K562 (cell line): ENCODE data around the gene ZSWIM4. TPM values are rescaled to one million over a fixed set of nuclear protein-coding genes. Genes with fewer than 3 reads are reported as not detected.

ENCODE experiments used
- ATAC-seq: fragments of 200-7000 bp; cut with Tn5 transposase; 3 replicates; pipeline ENCODE4 v1.9.1; 2020; ENCODE audit warnings: moderate library complexity
- BruUV-seq: library from RNA; stranded (reverse); fragments of 400-500 nt; replicated peaks from 2 replicates; lab custom pipeline; 2021; lab: Mats Ljungman, UMichigan
- CTCF ChIA-PET: fragments of 300-600 bp; formaldehyde crosslinking; extraction: SDS; loops from one replicate; lab custom pipeline; 2021; ENCODE audit warnings: low intra/inter-chr PET ratio; lab: Yijun Ruan, JAX
- POLR2A ChIA-PET: fragments of 300-600, 350-650 bp; sonication (Branson Sonifier 250); formaldehyde crosslinking; extraction: SDS; loops from one replicate; lab custom pipeline; 2021; ENCODE audit warnings: antibody characterized with exemption, inconsistent platforms; lab: Yijun Ruan, JAX
- DNase-seq, 4 experiments: peaks; one replicate each; pipeline versions ENCODE4 v3.0.0 to v3.0.0-alpha.2; 2011 to 2018; ENCODE audit warnings: low spot score in 3 of 4, mixed read lengths in 3 of 4; ENCODE audit errors: extremely low read depth in 1 of 4
- FAIRE-seq: peaks from 2 replicates; lab custom pipeline; 2011; peaks lifted over from hg19 to GRCh38; lab: Jason Lieb, UNC
- H2AFZ ChIP-seq: 2 replicates; pipeline ENCODE4 v1.6.0; 2011; ENCODE audit warnings: low read depth, low read length, control low read depth, inconsistent platforms
- H3K27ac ChIP-seq: fragments of 200-600 bp; 3 replicates; pipeline ENCODE4 v1.8.0; 2011; ENCODE audit warnings: low read depth, mild to moderate bottlenecking, control low read depth, inconsistent platforms, low read length, moderate library complexity, mixed read lengths; ENCODE audit errors: extremely low read depth
- H3K27me3 ChIP-seq, 2 experiments: fragments of 300-600 bp in 1 of 2; 2 replicates in 1 of 2; 3 replicates in 1 of 2; pipeline versions ENCODE4 v1.6.0 to v1.8.0; 2011; ENCODE audit warnings: inconsistent platforms in 2 of 2, low read length in 2 of 2, mild to moderate bottlenecking in 1 of 2, mixed read lengths in 1 of 2, moderate library complexity in 1 of 2; ENCODE audit not compliant: control insufficient read depth in 2 of 2, insufficient read depth in 2 of 2
- H3K36me3 ChIP-seq: fragments of 300-600 bp; 3 replicates; pipeline ENCODE4 v1.8.0; 2011; ENCODE audit warnings: mild to moderate bottlenecking, low read length, inconsistent platforms; ENCODE audit not compliant: control insufficient read depth, insufficient read depth
- H3K4me1 ChIP-seq, 2 experiments: fragments of 200-600 bp in 1 of 2; replicated peaks in 1 of 2; 2 replicates in 1 of 2; 3 replicates in 1 of 2; pipeline versions ENCODE4 v1.5.1 to v1.8.0; 2011; ENCODE audit warnings: inconsistent platforms in 2 of 2, low read length in 2 of 2, mild to moderate bottlenecking in 1 of 2, mixed read lengths in 1 of 2, moderate library complexity in 1 of 2; ENCODE audit not compliant: control insufficient read depth in 2 of 2, insufficient read depth in 2 of 2
- H3K4me2 ChIP-seq: 2 replicates; pipeline ENCODE4 v1.6.1; 2011; ENCODE audit warnings: low read length, control low read depth, inconsistent platforms, mixed read lengths; ENCODE audit not compliant: insufficient read depth
- H3K4me3 ChIP-seq: fragments of 200-600 bp; sonication (generic), shearing (Covaris generic); 2 replicates; pipeline ENCODE4 v1.5.1; 2016; ENCODE audit warnings: control low read depth, inconsistent platforms
- H3K79me2 ChIP-seq: fragments of 200-600 bp; 3 replicates; pipeline ENCODE4 v1.8.0; 2011; ENCODE audit warnings: low read length, inconsistent platforms; ENCODE audit not compliant: control insufficient read depth, insufficient read depth
- H3K9ac ChIP-seq, 2 experiments: 2 replicates each; pipeline versions ENCODE4 v1.6.0 to v1.6.1; 2011; ENCODE audit warnings: low read depth in 2 of 2, low read length in 2 of 2, control low read depth in 1 of 2, inconsistent platforms in 1 of 2, mild to moderate bottlenecking in 1 of 2, mixed read lengths in 1 of 2; ENCODE audit not compliant: insufficient read depth in 1 of 2
- H3K9me1 ChIP-seq: one replicate; pipeline ENCODE4 v1.6.0; 2011; ENCODE audit warnings: inconsistent platforms, mild to moderate bottlenecking, low read length, moderate library complexity; ENCODE audit not compliant: control insufficient read depth, insufficient read depth
- H3K9me3 ChIP-seq: replicated peaks from 2 replicates; pipeline ENCODE4 v1.5.1; 2011; ENCODE audit warnings: low read depth, low read length, inconsistent platforms; ENCODE audit not compliant: control insufficient read depth, insufficient read depth
- H4K20me1 ChIP-seq: replicated peaks from 2 replicates; pipeline ENCODE4 v1.6.1; 2011; ENCODE audit warnings: low read length, inconsistent platforms, mixed read lengths; ENCODE audit not compliant: control insufficient read depth, insufficient read depth
- BACH1 ChIP-seq: fragments of 200-800 bp; sonication (Bioruptor generic); IDR thresholded peaks from 2 replicates; pipeline ENCODE4 v1.6.1; 2016; ENCODE audit warnings: missing genetic modification characterization, missing compliant biosample characterization
- CBX2 ChIP-seq: fragments of 200-600 bp; sonication (generic); IDR thresholded peaks from one replicate; pipeline ENCODE4 v1.6.1; 2012; ENCODE audit warnings: mild to moderate bottlenecking, low read length, inconsistent platforms; ENCODE audit not compliant: insufficient read depth, poor library complexity, severe bottlenecking
- CGGBP1 ChIP-seq: fragments of 250-450 bp; sonication (Bioruptor Pico); IDR thresholded peaks from 2 replicates; pipeline ENCODE4 v1.9.0; 2021; ENCODE audit warnings: mild to moderate bottlenecking
- CHD1 ChIP-seq: fragments of 200-600 bp; sonication (generic); IDR thresholded peaks from one replicate; pipeline ENCODE4 v1.6.1; 2012; ENCODE audit warnings: mild to moderate bottlenecking, moderate library complexity, low read length, inconsistent platforms
- E2F3 ChIP-seq: fragments of 250-450 bp; sonication (Bioruptor Pico); IDR thresholded peaks from 2 replicates; pipeline ENCODE4 v1.4.0; 2020; ENCODE audit warnings: mild to moderate bottlenecking
- ELF2 ChIP-seq: fragments of 250-450 bp; sonication (Bioruptor Pico); IDR thresholded peaks from 2 replicates; pipeline ENCODE4 v1.5.0; 2021; ENCODE audit warnings: mild to moderate bottlenecking
- GTF2E2 ChIP-seq: fragments of 200-800 bp; sonication (Bioruptor generic); IDR thresholded peaks from 2 replicates; pipeline ENCODE4 v1.6.1; 2016; ENCODE audit warnings: missing genetic modification characterization, missing compliant biosample characterization
- HDAC1 ChIP-seq, 2 experiments: fragments of 450-650 bp; IDR thresholded peaks; 2 replicates each; pipeline ENCODE4 v1.6.1; 2016 to 2017; ENCODE audit warnings: inconsistent platforms in 1 of 2, mild to moderate bottlenecking in 1 of 2, moderate library complexity in 1 of 2
- HES1 ChIP-seq: fragments of 450-650 bp; IDR thresholded peaks from 2 replicates; pipeline ENCODE4 v1.6.1; 2016; ENCODE audit warnings: low read depth, mild to moderate bottlenecking, moderate library complexity
- HNRNPL ChIP-seq: fragments of 200-400 bp; formaldehyde crosslinking; IDR thresholded peaks from 2 replicates; pipeline ENCODE4 v1.6.1; 2017; ENCODE audit warnings: low read depth, mild to moderate bottlenecking, low read length
- MAZ ChIP-seq, 2 experiments: fragments of 450-650 bp in 1 of 2; sonication (generic) in 1 of 2; formaldehyde crosslinking; IDR thresholded peaks in 1 of 2; conservative IDR thresholded peaks in 1 of 2; 2 replicates each; pipeline versions ENCODE4 v1.4.0 to v1.5.0; 2020; ENCODE audit warnings: mild to moderate bottlenecking in 1 of 2, missing genetic modification reagents in 1 of 2
- MCM3 ChIP-seq: fragments of 450-650 bp; IDR thresholded peaks from 2 replicates; pipeline ENCODE4 v1.6.1; 2016
- MTA2 ChIP-seq: fragments of 450-650 bp; IDR thresholded peaks from 2 replicates; pipeline ENCODE4 v1.6.1; 2016; ENCODE audit warnings: low read depth
- NFIX ChIP-seq: fragments of 250-450 bp; sonication (Bioruptor Pico); IDR thresholded peaks from 2 replicates; pipeline ENCODE4 v1.4.0; 2020; ENCODE audit warnings: low read depth, mild to moderate bottlenecking, moderate library complexity
- TFE3 ChIP-seq: fragments of 450-650 bp; formaldehyde crosslinking; IDR thresholded peaks from 2 replicates; pipeline ENCODE4 v1.4.0; 2020; ENCODE audit warnings: mild to moderate bottlenecking, mixed read lengths
- ZFX ChIP-seq: sonication (generic); formaldehyde crosslinking; IDR thresholded peaks from 2 replicates; pipeline ENCODE4 v1.8.0; 2022; ENCODE audit warnings: mild to moderate bottlenecking, missing genetic modification reagents, moderate library complexity
- ZNF584 ChIP-seq: fragments of 200-800 bp; sonication (Bioruptor generic); IDR thresholded peaks from 2 replicates; pipeline ENCODE4 v1.6.1; 2016; ENCODE audit warnings: low read depth, mild to moderate bottlenecking, missing genetic modification characterization, missing compliant biosample characterization
- WGBS: fragments of 100-300 bp; shearing (Covaris generic); methylation state at CpG from one replicate; pipeline ENCODE4 v1.1.6; 2016; ENCODE audit warnings: low coverage, mixed read lengths; ENCODE audit not compliant: insufficient coverage; ENCODE audit errors: missing lambda C conversion rate; 5-methylcytosine and 5-hydroxymethylcytosine counted together
- in situ Hi-C: fragments of 300-500 bp; cut with MboI; formaldehyde crosslinking; loops from 4 replicates; pipeline ENCODE4 v1.15.0; 2018; ENCODE audit warnings: inconsistent platforms, mixed read lengths
- intact Hi-C: fragments of 100-400 bp; cut with micrococcal nuclease; formaldehyde crosslinking; loops from 2 replicates; pipeline ENCODE4 v1.14.2; 2022
- polyA plus RNA-seq, 8 experiments: library from polyadenylated mRNA; depleted of rRNA in 4 of 8; stranded (reverse) in 5 of 8; unstranded in 3 of 8; fragments of >200 nt; fragmentation: Nextera tagmentation in 2 of 8; fragmentation: Illumina TruSeq in 1 of 8; extraction: Ambion mirVana in 2 of 8; extraction: Trizol in 1 of 8; gene quantifications; 2 replicates each; pipeline versions ENCODE4 v1.2.1 to v1.2.3, GENCODE V29; 2011 to 2014; ENCODE audit warnings: inconsistent platforms in 1 of 8, missing spikeins in 1 of 8
- total RNA-seq, 7 experiments: library from RNA; depleted of rRNA in 6 of 7; stranded (reverse); fragments of >200 nt in 6 of 7; fragmentation: Illumina TruSeq in 2 of 7; extraction: Trizol in 2 of 7; gene quantifications; 2 replicates each; pipeline versions ENCODE4 v1.2.1 to v1.2.3, GENCODE V29; 2011 to 2021; ENCODE audit warnings: low replicate concordance in 1 of 7
- TF ChIP-seq, protein P1 (sequence below): fragments of 450-650 bp; IDR thresholded peaks from 2 replicates; pipeline ENCODE4 v1.6.1; 2016; ENCODE audit warnings: borderline replicate concordance

The ZSWIM4 gene
- total and polyA plus RNA-seq, 9 of the 15 experiments (the other 6 are each of a cell fraction or from before 2014, with no cell fraction given) = 0.25 to 3.7 (median 0.79) TPM; not detected in 2

- Histone ChIP-seq H3K36me3 (no peaks in the 10 kb centered on the region), H3K9ac (peak overlapping the region; percentile 62 to 89; a peak in 3 of 4 replicates), H4K20me1 (no peaks in the 10 kb centered on the region), H3K4me3 (peak overlapping the region; percentile 58), H3K4me1 (peaks cover 6 to 36% of the 10 kb centered on the region in 2 experiments), H3K9me3 (no peaks in the 10 kb centered on the region), H3K79me2 (no peaks in the 10 kb centered on the region), H3K9me1 (no peaks in the 10 kb centered on the region), H3K27ac (peak overlapping the region; percentile 42; the same call in 1 of the 3 replicates), H3K4me2 (peak overlapping the region; percentile 77), H2AFZ (peak overlapping the region; percentile 96), H3K27me3 (no peaks in the 10 kb centered on the region)
- ChIA-PET CTCF (interaction anchor here (0.6 kb wide), 1 partner anchor 101 kb away, joined by 3 read pairs; no protein-coding TSS in a partner anchor), POLR2A (interaction anchor here (1.0 to 1.5 kb wide), 2 partner anchors 26 to 208 kb away, joined by 3 to 5 read pairs; no protein-coding TSS in a partner anchor)
- DNase-seq (peak; percentile 82 to 92 (median 90)), FAIRE-seq (peak; percentile 78), ATAC-seq (peak; percentile 94)
- WGBS = under 1% methylated on average over 29 of the region's 45 CpGs
- no TSS peak for BruUV-seq
- in situ Hi-C loops (loop anchor here (10.0 kb wide), 1 partner anchor 612 kb away; no protein-coding TSS in a partner anchor), intact Hi-C loops (no loop called here)
- no peak for TF ChIP-seq E2F3
- TF ChIP-seq CGGBP1 (CRISPR knock-in tag) = no peak
- TF ChIP-seq CBX2 = no peak
- TF ChIP-seq, protein P1, sequence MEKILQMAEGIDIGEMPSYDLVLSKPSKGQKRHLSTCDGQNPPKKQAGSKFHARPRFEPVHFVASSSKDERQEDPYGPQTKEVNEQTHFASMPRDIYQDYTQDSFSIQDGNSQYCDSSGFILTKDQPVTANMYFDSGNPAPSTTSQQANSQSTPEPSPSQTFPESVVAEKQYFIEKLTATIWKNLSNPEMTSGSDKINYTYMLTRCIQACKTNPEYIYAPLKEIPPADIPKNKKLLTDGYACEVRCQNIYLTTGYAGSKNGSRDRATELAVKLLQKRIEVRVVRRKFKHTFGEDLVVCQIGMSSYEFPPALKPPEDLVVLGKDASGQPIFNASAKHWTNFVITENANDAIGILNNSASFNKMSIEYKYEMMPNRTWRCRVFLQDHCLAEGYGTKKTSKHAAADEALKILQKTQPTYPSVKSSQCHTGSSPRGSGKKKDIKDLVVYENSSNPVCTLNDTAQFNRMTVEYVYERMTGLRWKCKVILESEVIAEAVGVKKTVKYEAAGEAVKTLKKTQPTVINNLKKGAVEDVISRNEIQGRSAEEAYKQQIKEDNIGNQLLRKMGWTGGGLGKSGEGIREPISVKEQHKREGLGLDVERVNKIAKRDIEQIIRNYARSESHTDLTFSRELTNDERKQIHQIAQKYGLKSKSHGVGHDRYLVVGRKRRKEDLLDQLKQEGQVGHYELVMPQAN = peak; percentile 49; the same call in 1 of the 2 replicates
- TF ChIP-seq CHD1 = no peak
- peak in 1 of 2 experiments; percentile 61; a peak in 1 of 4 replicates for TF ChIP-seq MAZ (CRISPR knock-in tag; conservative IDR thresholded peaks at IDR 0.05 in 1 of 2, IDR thresholded peaks at IDR 0.05 in 1 of 2)
- 0 out of 4 replicates have a peak, but pooled peaks of 1 of the 2 experiments have one; percentile 32 for TF ChIP-seq HDAC1 (IDR thresholded peaks at IDR 0.05)
- no peak for TF ChIP-seq NFIX
- no peak for TF ChIP-seq BACH1
- no peak for TF ChIP-seq HES1
- no peak for TF ChIP-seq MCM3
- TF ChIP-seq ELF2 (CRISPR knock-in tag) = no peak
- no peak for TF ChIP-seq TFE3 (CRISPR knock-in tag)
- peak; percentile 67 for TF ChIP-seq ZFX (CRISPR knock-in tag)
- no peak for TF ChIP-seq HNRNPL
- TF ChIP-seq ZNF584 (CRISPR knock-in tag) = no peak
- no peak for TF ChIP-seq MTA2
- no peak for TF ChIP-seq GTF2E2
These were observed 77.6 kb downstream of the ZSWIM4 start for GRCh38 chr19:13872695-13873389.
